Activated CD8-positive, alpha-beta memory T cell treated with anti-CD3 and anti-CD28 coated beads, Interleukin-2, amount 50 U/mL, for 1 hour (primary cell): ENCODE measurements around the gene IL17A.

ENCODE experiments used
- DNase-seq: peaks from one replicate; pipeline ENCODE4 v3.0.0-alpha.2; 2020; ENCODE audit errors: extremely low read depth

IL17A gene

DNA sequence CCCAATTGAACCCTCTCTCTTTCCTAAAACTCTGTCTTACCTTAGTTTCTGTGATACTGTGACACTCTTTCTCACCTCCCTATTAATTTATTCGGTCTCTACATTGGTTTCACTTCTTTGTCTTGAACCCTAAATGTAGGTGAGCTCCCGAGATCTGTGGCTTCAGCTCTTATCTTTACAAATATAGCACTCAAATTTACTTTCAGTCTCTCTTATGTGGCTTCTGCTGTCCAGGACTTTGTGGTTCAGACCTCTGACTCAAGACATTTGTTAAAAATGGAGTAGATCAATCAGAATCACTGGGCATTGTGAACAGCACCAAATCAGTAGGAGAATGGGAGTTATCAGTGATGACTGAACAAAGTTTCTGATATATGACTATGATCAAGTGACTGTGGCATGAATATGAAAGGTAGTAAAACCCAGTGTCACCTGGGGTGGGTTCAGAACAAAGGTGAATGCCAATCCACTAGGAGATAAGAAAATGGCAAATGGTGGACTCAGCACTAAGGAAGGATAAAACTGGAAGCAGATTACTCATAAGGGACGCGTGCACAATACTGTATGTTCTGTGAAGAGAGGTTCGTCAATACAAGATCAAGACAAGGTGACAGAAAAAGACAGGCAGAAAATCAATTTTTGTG is 30.9 kb downstream of the IL17A start:
- DNase-seq, result no peak

DNA sequence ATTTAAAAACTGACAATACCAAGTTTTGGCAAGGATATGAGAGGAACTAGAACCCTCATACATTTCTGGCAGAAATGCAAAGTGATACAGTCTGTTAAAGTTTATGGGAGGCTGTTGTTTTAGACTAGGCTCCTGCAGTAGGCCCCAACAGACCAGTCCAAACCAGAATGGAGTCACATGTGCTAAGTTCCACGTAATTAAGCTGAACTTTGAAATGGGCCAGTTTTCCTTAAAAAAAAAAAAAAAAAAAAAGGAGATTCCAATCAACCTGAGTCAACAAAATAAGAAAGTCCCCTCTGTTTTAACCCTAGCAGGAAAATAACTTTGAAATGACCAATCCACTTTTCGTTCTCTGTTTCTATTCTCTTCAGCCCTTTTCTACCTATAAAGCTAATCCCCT is 31.6 kb downstream of the IL17A start:
- no peak for DNase-seq

DNA sequence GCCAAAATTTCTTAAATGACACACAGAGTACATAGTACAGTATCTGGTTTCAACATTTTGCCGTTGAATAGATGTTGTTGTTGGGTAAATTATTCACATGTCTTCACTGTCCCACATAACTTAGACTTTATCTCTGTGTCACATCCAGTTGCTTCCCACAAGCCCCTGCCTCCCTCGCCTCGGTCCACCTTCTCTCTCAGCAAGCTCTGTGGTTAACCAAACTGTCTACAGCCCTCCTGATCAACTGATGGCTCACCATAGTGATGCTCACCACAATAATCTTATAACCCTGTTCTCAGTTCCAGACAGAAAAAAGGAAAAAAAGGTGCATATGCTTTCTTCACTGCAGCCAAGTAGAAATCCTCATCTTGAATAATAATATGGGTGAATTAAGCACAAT is 35.1 kb downstream of the IL17A start:
- no peak for DNase-seq

DNA sequence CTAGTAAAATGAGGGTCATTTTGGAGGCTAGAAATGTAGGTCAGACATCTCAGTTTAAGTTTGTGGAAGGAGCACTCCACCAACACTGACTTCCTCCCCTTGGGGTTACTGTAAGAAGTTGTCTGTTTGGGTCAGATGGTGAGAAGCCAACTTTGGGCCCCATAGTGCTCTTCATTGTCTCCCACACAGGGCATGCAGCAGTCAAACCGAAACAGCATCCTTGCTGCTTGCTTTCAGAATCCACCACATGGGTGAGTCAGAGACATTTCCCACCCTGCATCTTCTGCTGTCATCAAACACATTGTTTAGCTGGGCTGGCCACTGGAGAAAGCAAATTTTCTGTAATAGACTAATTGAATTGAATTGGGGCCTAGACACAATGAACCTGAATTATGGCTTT is 41.3 kb downstream of the IL17A start:
- DNase-seq, result no peak

DNA sequence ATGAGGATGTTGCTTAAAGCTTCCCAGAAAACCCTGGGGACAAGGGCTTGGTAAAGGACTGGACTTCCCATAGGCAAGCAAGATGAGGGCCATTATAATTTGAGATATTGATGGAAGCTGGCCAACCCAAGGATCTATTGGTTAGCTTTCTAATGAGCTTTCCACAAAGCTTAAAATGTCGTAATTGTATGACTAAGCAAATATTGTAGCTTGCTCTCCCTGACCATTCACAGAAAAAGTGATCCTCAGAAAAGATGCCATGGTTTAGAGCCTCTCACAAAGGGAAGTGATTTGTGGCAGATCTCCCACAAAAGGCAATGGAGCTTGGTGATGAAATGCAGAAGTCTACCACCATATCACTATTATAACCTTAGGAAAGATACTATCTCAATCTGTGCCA is 44.5 kb downstream of the IL17A start:
- no peak for DNase-seq

DNA sequence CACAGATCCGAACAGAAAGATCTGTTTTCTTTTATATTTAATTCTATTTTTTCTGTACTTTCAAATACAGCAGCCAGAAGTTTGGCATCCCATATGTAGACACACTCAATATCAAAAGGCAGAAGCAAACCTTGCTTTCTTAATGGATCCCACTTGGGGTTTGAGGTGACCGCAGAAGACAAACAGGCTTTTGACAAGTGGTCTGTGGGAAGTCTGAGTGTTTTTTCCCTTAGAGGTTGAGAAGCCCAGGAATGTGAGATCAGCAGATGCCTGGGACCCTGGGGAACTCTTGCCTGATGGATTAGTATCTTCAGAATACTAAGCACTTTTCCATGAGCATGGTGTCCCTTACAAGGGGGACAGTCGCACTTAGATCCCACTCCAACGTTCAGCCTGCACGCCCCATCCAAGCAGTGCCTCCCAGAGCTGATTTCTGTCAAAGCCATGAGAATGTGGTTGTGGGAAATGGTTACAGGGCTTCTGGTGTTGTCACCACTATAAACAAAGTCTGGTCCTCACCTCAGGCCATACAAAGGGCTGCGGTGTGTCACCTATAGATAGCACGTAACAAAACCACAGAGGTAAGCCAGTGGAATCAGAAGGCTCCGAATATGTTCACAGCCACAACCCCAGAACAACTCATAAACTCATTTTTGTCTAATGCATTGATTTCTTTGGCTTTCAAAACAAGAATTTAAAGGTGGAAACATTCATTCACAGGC is 45.4 kb downstream of the IL17A start:
- no peak for DNase-seq

DNA sequence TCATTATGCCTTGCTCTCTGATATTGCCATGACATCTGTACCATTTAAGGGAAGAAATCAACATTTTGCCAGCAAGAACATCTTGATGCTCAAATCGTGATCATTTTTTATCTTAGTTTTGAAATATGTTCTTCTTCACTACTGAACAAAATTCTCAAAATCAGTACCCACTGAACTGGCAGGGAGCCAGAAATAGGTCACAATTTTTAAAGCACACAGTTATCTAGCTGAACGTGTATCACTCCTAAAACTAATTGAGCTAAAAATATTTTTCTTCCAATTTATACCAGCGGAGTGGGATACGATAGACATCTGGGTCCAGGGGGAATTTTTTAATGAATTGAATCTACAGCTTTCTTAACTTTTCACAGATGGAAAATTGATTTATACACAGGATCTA is 46.8 kb downstream of the IL17A start:
- no peak for DNase-seq

DNA sequence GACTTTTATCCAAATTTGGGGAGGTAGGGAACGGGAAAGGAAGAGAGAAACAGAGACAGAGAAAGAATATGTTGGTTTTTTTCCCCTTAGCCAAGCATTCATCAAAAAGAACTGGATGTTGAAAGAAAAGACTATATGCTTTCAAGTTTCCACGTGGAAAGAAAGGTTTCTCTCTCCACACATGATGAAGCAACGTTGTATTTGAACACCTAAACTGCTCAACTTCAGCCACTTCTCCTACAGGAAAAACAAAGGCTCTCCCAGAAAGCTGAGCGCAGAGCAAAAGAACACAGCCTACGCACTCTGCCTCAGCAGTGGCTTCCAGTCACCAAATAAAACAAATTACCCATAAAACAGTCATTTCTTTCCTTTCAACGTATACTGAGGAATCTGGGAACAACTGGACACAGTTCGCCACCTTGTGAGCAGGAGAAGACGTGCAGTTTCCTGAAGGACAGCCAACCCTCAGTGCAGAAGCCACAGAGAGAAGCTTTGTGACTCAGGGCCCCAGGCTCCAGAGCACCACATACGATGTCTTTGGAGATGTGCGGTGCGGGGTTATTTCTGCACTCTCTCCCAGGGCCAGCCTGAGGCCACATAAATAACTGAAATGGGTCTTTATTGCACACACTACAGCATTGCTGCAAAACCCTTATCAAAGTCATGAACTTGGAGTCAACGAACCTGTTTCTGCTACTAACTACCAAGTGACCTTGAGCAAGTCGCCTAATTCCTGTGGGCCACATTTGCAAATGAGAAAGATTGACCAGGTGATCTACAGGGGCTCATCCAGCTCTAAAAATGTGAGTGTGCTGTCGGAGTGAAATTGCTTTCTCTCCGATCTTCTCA is 48.0 kb downstream of the IL17A start:
- no peak for DNase-seq
